ENCODE data around the gene ANTXRL. TPM values are rescaled to one million over a fixed set of nuclear protein-coding genes. Genes with fewer than 3 reads are reported as not detected.
"Not testable (repeated sequence)": the region's sequence is repeated elsewhere in the genome, so short reads cannot be mapped to it uniquely, and the experiment has no call there.

The ANTXRL gene
- total RNA-seq, 1 donor from 2014 or later = not detected

GRCh38 chr10:46263831-46264268, 22.9 kb upstream of the ANTXRL start:
- intact Hi-C loops (cut with DNase I) = no loop called here
- no peak for TF ChIP-seq CTCF (IDR thresholded peaks at IDR 0.05)
- no peaks in the 10 kb centered on the region for H3K27me3 ChIP-seq (ENCODE audit: low read depth)
- DNase-seq (no peak), ATAC-seq (no peak)
- no peaks in the 10 kb centered on the region for H3K9me3 ChIP-seq
- no peak overlapping the region for H3K27ac ChIP-seq
- H3K4me3 ChIP-seq = no peak overlapping the region
- H3K36me3 ChIP-seq = no peaks in the 10 kb centered on the region
- no peaks in the 10 kb centered on the region for H3K4me1 ChIP-seq

GRCh38 chr10:46264336-46264735, 22.5 kb upstream of the ANTXRL start:
- Histone ChIP-seq H3K4me3 (no peak overlapping the region), H3K27ac (no peak overlapping the region), H3K27me3 (ENCODE audit: low read depth) (no peaks in the 10 kb centered on the region), H3K9me3 (no peaks in the 10 kb centered on the region), H3K4me1 (no peaks in the 10 kb centered on the region), H3K36me3 (no peaks in the 10 kb centered on the region)
- intact Hi-C loops (cut with DNase I) = no loop called here
- no peak for TF ChIP-seq CTCF (IDR thresholded peaks at IDR 0.05)
- DNase-seq (no peak), ATAC-seq (no peak)

GRCh38 chr10:46264737-46265368, 21.9 kb upstream of the ANTXRL start:
- TF ChIP-seq CTCF (IDR thresholded peaks at IDR 0.05) = no peak
- Histone ChIP-seq H3K27ac (no peak overlapping the region), H3K4me1 (no peaks in the 10 kb centered on the region), H3K36me3 (no peaks in the 10 kb centered on the region), H3K4me3 (no peak overlapping the region), H3K9me3 (no peaks in the 10 kb centered on the region), H3K27me3 (ENCODE audit: low read depth) (no peaks in the 10 kb centered on the region)
- ATAC-seq (peak in 1 of 2 donors; percentile 10), DNase-seq (no peak)
- intact Hi-C loops (cut with DNase I) = no loop called here

GRCh38 chr10:46265566-46266305, 21.1 kb upstream of the ANTXRL start:
- H3K4me1 ChIP-seq; H3K27ac ChIP-seq; ATAC-seq; H3K9me3 ChIP-seq; intact Hi-C loops (cut with DNase I); H3K36me3 ChIP-seq; DNase-seq; H3K4me3 ChIP-seq; H3K27me3 ChIP-seq (ENCODE audit: low read depth): not testable (repeated sequence)

GRCh38 chr10:46266306-46266985, 20.4 kb upstream of the ANTXRL start:
- Histone ChIP-seq H3K27ac (no peak overlapping the region), H3K4me1 (no peaks in the 10 kb centered on the region), H3K36me3 (no peaks in the 10 kb centered on the region), H3K27me3 (ENCODE audit: low read depth) (no peaks in the 10 kb centered on the region), H3K4me3 (no peak overlapping the region), H3K9me3 (no peaks in the 10 kb centered on the region)
- intact Hi-C loops (cut with DNase I) = no loop called here
- TF ChIP-seq CTCF (IDR thresholded peaks at IDR 0.05) = no peak
- ATAC-seq = peak in 1 of 2 donors; percentile 19
- DNase-seq = no peak
